ENCODE data around the gene RPS5.
A peak's percentile ranks its signal among the peaks of the same experiment; 100 is the strongest.
"Not testable (repeated sequence)": the region's sequence is repeated elsewhere in the genome, so short reads cannot be mapped to it uniquely, and the experiment has no call there.

The RPS5 gene

GRCh38 chr19:58403920-58404478 lies 16.9 kb downstream of the RPS5 start:
- FAIRE-seq; DNase-seq (ENCODE audit: low spot score): not testable (repeated sequence)

GRCh38 chr19:58406818-58407657 lies 20.0 kb downstream of the RPS5 start:
- DNase-seq (ENCODE audit: low spot score), result no peak
- no peak for FAIRE-seq

DNA sequence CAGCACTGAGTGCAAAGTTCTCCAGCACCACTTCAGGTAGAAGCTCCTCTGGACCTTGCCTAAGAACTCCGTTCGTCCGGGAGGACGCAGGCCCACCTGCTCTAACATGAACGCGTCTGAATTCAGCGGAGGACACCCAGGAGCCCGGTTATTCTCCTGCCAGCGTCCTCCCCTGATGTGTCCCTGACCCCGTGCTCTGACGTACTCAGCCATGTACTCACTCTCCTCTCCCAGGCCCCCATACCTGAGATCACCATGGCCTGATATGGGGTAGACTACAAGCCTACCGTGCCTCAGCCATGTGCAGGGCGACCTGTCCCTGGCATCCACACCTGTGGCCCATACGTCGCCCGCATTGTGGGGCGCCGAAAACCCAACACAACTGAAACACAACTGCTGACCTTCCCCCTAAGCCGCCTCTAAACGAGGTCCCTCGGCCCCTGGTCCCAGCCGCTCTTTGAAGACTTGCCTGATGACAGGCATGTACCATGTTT lies 20.6 kb downstream of the RPS5 start:
- no peak for FAIRE-seq

GRCh38 chr19:58408152-58409009 lies 21.3 kb downstream of the RPS5 start, which contains the start of gene ZNF584:
TSS of gene ZNF584 (plus strand) at chr19:58408649. CDS start at chr19:58409148, 499 bp downstream.
- FAIRE-seq (no peak), DNase-seq (ENCODE audit: low spot score) (peak; percentile 86)

More for the DNA sequence above, 20.6 kb downstream of the RPS5 start:
- no peak for DNase-seq (ENCODE audit: low spot score)

DNA sequence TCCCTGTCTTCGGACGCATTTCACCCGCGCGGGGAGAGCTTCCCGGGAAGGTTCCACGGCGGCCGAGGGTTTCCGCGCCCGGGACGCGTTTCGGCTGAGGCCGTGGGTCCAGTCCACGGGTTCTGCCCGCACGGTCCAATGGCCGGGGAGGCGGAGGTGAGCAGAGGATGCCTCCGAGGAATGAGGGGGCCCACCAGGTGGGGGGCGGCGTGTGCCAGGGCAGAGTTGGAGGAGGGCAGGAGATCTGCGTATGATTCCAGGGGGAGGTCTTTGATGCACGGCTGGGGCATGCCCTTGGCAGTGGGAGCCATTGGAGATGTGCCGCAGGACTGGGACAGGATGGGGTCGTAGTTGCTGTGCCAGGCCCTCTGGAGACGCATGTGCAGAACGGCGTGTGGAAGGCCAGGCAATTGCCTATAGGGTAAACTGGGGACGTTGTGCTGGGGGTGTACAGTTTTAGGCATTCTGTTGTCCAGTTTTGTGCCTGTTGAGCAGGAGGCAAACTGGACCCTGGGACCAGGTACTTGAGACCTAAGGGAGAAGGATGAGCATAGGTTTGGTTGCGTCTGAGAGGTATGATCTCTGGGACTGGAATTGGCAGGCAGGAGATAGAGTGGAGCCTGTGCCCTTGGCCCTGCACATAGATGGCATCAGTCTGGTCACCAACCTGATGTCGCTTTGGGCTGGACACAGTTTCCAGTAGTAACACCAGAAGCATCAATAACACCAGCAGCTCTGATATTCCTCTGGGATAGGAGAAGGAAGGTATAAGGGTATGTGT lies 22.1 kb downstream of the RPS5 start:
- FAIRE-seq (no peak), DNase-seq (ENCODE audit: low spot score) (peak; percentile 25)

- no peak for FAIRE-seq
- no peak for DNase-seq (ENCODE audit: low spot score)
These were observed 29.5 kb downstream of the RPS5 start for GRCh38 chr19:58416604-58417003.

- DNase-seq (ENCODE audit: low spot score) (no peak), FAIRE-seq (no peak)
These were observed 30.0 kb downstream of the RPS5 start for GRCh38 chr19:58417071-58417470.

DNA sequence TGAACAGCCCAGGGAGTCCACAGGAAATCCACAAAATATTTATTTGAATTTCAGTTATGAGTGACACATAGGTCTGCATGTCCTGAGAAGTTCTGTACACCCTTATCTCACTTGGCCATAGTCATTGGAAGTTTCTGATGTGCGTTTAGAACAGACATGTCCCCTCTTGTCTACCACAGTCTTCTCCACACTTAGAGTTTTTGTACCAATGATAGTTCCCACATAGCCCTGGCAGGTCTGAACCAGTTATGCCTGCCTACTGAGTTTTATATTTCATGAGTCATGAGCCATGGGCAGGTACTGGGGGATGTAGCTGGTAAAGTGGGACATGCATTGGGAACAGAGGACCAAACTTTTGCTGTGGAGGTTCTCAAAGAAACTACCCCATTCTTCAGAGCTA lies 41.5 kb downstream of the RPS5 start:
- FAIRE-seq (no peak), DNase-seq (ENCODE audit: low spot score) (no peak)

DNA sequence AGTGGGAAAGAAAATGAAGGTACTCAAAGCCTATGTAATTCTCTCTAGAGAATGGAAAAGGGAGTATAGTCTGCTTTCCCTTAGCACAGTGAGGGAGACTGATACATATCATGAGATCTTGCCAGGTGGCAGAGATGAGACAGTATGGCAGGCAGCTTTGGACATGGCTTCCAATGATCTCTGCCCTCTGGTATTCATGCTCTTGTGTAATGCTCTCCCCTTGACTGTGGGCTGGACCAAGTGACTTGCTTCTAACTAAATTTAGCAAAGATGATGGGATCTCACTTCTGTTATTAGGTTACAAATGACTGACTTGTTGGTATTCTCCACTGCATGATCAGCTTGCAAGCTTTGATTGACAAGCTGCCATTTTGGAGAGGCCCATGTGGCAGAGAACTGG lies 42.7 kb downstream of the RPS5 start:
- DNase-seq (ENCODE audit: low spot score), result no peak
- FAIRE-seq, result no peak

DNA sequence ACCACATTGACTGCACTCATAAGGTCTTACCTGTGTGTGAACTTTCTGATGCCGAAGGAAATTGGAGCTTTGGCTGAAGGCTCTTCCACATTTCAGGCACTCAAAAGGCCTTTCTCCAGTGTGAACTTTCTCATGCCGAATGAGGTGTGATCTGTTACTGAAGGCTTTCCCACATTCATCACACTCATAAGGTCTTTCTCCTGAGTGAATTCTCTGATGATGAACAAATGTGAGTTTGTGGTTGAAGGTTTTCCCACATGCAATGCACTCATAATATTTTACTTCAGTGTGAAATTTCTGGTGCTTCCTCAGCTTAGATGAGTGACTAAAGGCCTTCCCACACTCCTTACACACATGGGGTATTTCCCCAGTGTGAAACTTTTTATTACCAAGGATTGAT lies 47.1 kb downstream of the RPS5 start:
- DNase-seq (ENCODE audit: low spot score) (no peak), FAIRE-seq (no peak)

DNA sequence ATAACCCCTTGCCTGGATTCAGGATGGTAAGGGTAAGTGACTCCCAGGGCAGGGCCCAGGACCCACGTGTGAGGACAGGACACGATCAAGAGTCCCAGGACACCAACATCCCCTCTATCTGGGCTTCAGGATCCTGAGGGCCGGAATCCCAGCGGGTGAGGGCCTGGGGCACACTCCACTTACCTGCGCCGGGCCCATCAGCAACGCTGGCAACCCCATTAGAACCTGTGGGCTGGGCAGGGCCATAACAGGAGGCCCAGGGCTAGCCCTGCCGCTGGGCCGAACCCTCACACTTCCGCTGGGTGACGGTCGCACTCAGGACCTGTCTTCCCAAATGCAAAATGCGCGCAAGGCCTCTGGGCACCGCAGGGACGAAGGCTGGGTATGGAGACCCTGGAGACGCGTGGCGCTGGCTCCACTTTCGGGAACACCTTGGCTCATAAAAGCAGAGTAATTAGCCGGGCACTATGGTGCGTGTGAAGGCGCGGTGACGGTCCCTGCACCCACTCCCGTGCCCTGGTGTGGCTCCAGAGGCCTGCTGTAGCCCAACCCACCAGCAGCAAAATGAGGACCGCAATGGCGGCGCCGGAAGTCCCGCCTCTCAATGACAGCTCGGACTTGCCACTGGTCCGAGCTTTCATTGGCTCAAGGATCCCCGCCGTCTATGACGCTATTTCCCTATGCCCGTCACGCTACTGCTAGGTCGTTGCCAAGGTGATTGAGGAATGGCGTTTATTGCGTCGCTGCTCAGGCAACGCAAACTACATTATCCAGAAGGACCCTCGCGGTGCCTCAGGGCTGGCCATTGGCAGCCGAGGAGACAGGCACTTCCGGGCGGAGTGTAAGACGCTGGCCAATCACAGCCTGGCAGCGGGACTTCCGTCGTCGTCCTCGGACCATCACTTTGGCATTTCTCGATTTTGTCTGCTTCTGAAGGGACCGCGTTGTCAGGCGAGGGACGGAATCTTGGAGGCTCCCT lies 52.8 kb downstream of the RPS5 start, which contains the start of gene ZNF132:
Gene ZNF132 (minus strand): TSS at position 578 of the 979 bp plus-strand sequence. CDS start 332 bp downstream, at position 246.
- DNase-seq (ENCODE audit: low spot score) (no peak), FAIRE-seq (no peak)

GRCh38 chr19:58440556-58440955 lies 53.5 kb downstream of the RPS5 start:
- FAIRE-seq, result no peak
- DNase-seq (ENCODE audit: low spot score), result no peak

DNA sequence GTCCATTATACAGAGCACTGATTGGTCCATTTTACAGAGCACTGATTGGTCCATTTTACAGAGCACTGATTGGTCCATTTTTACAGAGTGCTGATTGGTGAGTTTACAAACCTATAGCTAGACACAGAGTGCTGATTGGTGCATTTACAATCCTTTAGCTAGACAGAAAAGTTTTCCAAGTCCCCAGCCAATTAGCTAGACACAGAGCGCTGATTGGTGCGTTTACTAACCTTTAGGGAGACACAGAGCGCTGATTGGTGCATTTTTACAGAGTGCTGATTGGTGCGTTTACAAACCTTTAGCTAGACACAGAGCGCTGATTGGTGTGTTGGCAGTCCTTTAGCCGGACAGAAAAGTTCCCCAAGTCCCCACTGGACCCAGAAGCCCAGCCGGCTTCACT lies 55.9 kb downstream of the RPS5 start:
- FAIRE-seq; DNase-seq (ENCODE audit: low spot score): not testable (repeated sequence)

All from RCC 7860 (cell line).